Measurements from ENCODE around the gene PLPP6.

PLPP6 gene

GRCh38 chr9:4669890-4670289 is 7.8 kb downstream of the PLPP6 start:
- DNase-seq (ENCODE audit: insufficient read length, low spot score) (no peak), FAIRE-seq (no peak)
- TF ChIP-seq, protein P1, sequence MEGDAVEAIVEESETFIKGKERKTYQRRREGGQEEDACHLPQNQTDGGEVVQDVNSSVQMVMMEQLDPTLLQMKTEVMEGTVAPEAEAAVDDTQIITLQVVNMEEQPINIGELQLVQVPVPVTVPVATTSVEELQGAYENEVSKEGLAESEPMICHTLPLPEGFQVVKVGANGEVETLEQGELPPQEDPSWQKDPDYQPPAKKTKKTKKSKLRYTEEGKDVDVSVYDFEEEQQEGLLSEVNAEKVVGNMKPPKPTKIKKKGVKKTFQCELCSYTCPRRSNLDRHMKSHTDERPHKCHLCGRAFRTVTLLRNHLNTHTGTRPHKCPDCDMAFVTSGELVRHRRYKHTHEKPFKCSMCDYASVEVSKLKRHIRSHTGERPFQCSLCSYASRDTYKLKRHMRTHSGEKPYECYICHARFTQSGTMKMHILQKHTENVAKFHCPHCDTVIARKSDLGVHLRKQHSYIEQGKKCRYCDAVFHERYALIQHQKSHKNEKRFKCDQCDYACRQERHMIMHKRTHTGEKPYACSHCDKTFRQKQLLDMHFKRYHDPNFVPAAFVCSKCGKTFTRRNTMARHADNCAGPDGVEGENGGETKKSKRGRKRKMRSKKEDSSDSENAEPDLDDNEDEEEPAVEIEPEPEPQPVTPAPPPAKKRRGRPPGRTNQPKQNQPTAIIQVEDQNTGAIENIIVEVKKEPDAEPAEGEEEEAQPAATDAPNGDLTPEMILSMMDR (IDR thresholded peaks at IDR 0.05; ENCODE audit: insufficient read depth, missing control alignments) = no peak

- DNase-seq (ENCODE audit: insufficient read length, low spot score) (no peak), FAIRE-seq (no peak)
- TF ChIP-seq, protein P1 (IDR thresholded peaks at IDR 0.05; ENCODE audit: insufficient read depth, missing control alignments) = no peak
These were observed 8.5 kb downstream of the PLPP6 start for GRCh38 chr9:4670591-4670990.

DNA sequence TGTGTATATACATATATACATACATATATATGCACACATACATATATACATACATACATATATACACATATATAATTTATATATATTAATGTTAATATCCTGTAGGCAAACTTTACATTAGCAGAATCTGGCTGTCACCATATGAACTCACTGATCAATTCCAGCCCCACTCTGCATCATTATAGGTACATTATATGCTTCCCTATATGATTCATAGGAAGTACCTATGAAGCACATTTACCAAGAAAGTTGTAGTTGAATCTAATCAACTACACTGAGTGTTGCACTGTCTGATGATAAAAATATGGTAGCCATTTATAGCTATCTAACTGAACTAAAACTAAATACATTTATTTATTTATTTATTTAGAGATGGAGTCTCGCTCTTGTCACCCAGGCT is 9.6 kb downstream of the PLPP6 start:
- FAIRE-seq = no peak
- DNase-seq (ENCODE audit: insufficient read length, low spot score) = no peak
- TF ChIP-seq, protein P1 (IDR thresholded peaks at IDR 0.05; ENCODE audit: insufficient read depth, missing control alignments) = no peak

DNA sequence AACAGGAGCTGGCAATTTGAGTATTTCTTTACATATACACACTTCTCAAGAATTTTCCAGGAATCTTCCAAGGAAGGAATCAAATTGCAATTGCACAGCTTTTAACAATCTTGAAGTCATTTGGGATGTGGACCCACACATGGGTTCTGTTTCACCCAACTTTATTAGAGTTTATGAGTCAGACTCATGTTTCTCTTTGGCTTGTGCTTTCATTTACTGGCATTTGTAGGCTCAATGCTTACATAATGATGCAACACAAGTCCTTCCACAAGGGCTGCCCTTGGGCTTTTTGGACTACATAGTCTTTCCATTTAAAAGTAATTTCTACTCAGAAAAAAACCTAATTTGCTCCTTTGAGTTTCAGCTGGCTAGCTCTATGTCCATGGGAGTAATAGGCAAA is 12.7 kb downstream of the PLPP6 start:
- DNase-seq (ENCODE audit: insufficient read length, low spot score) = no peak
- FAIRE-seq = no peak
- TF ChIP-seq, protein P1 (IDR thresholded peaks at IDR 0.05; ENCODE audit: insufficient read depth, missing control alignments) = no peak

DNA sequence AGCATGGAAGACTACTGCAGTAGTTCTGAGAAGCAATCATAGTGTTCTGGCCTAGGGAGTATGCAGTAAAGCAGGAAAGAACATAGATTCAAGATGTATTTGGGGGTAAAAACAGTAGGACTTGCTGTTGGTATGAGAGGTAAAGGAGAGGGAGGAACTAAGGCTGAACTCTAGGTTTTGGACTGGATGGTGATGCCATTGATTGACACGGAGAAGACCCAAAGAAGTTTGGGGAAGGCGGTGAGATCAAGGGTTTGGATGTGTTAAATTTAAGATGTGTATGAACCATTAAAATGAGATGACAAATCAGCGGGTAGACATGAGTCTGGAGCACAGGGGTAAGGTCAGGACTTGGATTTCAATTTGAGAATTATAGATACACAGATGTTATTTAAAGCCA is 15.3 kb downstream of the PLPP6 start:
- FAIRE-seq (no peak), DNase-seq (ENCODE audit: insufficient read length, low spot score) (no peak)
- TF ChIP-seq, protein P1 (IDR thresholded peaks at IDR 0.05; ENCODE audit: insufficient read depth, missing control alignments) = no peak

DNA sequence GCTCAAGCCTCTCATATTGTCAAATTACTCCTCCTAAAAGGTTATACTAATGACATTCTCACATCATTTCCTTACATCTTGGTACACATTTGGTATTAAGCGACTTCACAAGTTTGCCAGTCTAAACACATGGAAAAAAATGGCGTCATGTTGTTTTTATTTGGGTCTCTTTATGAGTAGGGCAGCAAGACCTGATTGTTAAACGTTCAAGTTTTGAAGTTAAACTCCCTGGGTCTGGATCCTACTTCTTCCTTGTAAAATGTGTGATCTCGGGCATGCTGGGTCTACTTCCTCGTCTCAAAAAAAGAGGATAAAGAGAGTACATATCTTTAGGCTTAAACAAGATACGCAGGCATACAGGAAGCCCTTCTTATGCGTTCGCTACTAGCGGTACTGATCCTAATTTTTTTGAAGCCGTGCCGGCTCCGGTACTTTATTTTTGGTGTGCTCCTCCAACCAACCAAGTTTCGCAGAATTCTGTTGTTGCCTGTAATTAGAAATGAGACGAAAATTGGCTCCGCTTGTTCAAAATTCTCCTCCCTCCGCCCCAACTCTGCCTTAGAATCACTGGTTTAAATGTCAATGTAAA is 16.7 kb downstream of the PLPP6 start:
- no peak for DNase-seq (ENCODE audit: insufficient read length, low spot score)
- TF ChIP-seq, protein P1 (IDR thresholded peaks at IDR 0.05; ENCODE audit: insufficient read depth, missing control alignments) = no peak
- FAIRE-seq = no peak

DNA sequence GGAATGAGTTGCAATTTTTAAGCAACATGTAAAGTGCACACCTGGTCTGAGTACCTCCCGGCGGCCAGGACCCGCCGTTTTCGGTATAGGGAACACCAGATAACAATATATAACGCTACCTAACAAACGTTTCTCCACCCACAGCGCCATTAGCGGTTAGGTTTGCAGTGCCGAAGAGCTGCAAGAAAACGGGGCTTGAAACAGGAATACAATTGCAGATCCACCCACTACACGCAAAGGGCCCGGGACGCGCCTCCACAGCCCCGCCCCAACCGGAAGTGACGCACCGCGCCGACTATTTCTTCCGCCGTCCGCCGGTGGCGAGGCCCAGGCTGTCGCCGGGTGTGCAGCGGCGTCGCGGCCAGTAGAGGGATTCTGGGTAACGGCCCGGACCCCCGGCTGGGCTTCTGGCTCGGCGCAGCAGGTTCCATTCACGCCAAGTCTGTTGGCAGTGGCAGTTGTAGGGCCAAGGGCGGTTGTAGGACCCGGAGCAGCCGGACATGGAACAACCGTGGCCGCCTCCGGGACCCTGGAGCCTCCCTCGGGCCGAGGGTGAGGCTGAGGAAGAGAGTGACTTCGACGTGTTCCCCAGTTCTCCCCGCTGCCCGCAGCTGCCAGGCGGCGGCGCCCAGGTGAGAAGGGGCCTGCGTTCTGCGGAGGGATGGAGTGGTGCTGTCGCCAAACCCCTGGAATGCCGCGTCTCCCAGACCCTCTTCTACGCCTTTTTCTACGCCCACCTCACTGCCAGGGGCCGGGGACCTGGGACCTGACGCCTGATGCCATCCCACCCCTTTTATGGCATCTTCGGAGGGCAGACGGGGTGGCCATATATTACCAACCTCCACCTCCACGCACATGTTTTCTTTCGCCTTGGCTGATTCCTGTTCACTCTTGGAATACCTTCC is 17.4 kb downstream of the PLPP6 start, which contains the start of gene CDC37L1:
TSS of gene CDC37L1 (plus strand) at position 302 of the 905 bp plus-strand sequence. CDS start at position 501, 199 bp downstream.
- TF ChIP-seq, protein P1 (IDR thresholded peaks at IDR 0.05; ENCODE audit: insufficient read depth, missing control alignments) = peak; percentile 3
- FAIRE-seq (no peak), DNase-seq (ENCODE audit: insufficient read length, low spot score) (peak; percentile 59)
